Neural crest cell (in vitro differentiated cells): ENCODE measurements around the gene GRHL1. TPM values are rescaled to one million over a fixed set of nuclear protein-coding genes. Genes with fewer than 3 reads are reported as not detected.

Source experiments
- DNase-seq: peaks from one replicate; pipeline ENCODE4 v3.0.0; 2021; ENCODE audit warnings: low read depth, mixed read lengths, low spot score
- H3K27ac Mint-ChIP-seq: one replicate; pipeline ENCODE4 v1.8.0; 2021; ENCODE audit warnings: mild to moderate bottlenecking, mixed read lengths; ENCODE audit not compliant: unreplicated experiment
- H3K27me3 Mint-ChIP-seq: 2 replicates; pipeline ENCODE4 v1.8.0; 2021; ENCODE audit warnings: low read depth, mild to moderate bottlenecking, mixed read lengths
- H3K36me3 Mint-ChIP-seq: 2 replicates; pipeline ENCODE4 v1.8.0; 2021; ENCODE audit warnings: low read depth, mild to moderate bottlenecking, mixed read lengths
- H3K4me1 Mint-ChIP-seq: 2 replicates; pipeline ENCODE4 v1.8.0; 2021; ENCODE audit warnings: mixed read lengths
- H3K4me3 Mint-ChIP-seq: one replicate; pipeline ENCODE4 v1.8.0; 2021; ENCODE audit warnings: mild to moderate bottlenecking, mixed read lengths
- H3K9me3 Mint-ChIP-seq: 2 replicates; pipeline ENCODE4 v1.8.0; 2021; ENCODE audit warnings: mixed read lengths
- CTCF ChIP-seq: fragments of 200-600 bp; sonication (generic); conservative IDR thresholded peaks from 2 replicates; pipeline ENCODE4 v1.5.0; 2021; ENCODE audit warnings: antibody characterized with exemption, mild to moderate bottlenecking
- total RNA-seq: library from RNA; stranded (reverse); gene quantifications from 2 replicates; pipeline ENCODE4 v1.2.1, GENCODE V29; 2021

The GRHL1 gene
- total RNA-seq, 1 donor from 2014 or later, result 3.4 TPM

DNA sequence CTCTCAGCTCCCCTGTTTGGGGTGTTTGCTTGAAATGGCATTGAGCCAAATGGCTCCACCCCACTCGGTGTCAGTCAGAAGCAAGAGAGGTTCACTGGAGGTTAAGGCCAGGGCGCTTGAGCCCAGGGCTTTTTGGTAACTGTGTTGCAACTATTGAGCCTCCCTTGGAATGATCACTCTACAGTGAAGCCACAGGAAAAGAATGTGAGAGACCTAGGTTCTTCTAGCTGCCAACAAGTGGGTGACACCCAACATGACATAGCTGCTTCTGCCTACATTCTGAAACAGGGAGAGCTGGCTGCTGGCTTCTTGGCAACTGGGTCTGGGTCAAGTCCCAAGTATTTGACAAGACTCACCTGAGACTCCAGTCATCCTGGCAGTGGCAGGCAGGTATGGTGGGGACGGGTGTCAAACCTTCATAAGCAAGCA is 7.1 kb upstream of the GRHL1 start:
- DNase-seq, result no peak
- H3K4me3 Mint-ChIP-seq, result no peak overlapping the region
- H3K27ac Mint-ChIP-seq, result no peak overlapping the region
- H3K27me3 Mint-ChIP-seq, result peaks cover 32% of the 10 kb centered on the region
- H3K36me3 Mint-ChIP-seq, result no peaks in the 10 kb centered on the region
- peaks cover 26% of the 10 kb centered on the region for H3K4me1 Mint-ChIP-seq
- no peak for TF ChIP-seq CTCF
- no peaks in the 10 kb centered on the region for H3K9me3 Mint-ChIP-seq

DNA sequence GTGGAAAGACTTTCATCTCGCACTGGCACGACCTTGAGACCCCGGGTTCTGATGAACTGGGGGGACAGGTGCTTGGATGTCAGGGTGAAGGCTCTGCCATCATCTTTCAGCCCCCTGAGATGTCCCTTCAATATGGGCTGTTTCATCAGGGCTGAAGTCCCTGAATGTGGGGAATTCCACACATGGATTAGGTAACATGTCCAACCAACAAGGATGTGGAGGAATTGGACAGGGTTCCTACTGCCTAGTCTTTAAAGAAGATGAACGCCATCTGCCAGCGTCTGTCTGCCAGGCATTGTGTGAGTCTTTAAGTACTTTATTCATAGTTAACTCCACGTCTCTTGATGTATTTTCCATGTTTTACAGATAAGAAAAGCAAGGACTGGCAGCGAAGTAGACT is 5.9 kb upstream of the GRHL1 start:
- no peak overlapping the region for H3K27ac Mint-ChIP-seq

GRCh38 chr2:9946076-9946475 is 5.4 kb upstream of the GRHL1 start:
- H3K27me3 Mint-ChIP-seq, result peaks cover 44% of the 10 kb centered on the region
- no peak overlapping the region for H3K27ac Mint-ChIP-seq
- H3K4me1 Mint-ChIP-seq, result peaks cover 12% of the 10 kb centered on the region
- TF ChIP-seq CTCF, result no peak
- H3K4me3 Mint-ChIP-seq, result peak overlapping the region; percentile 23
- no peaks in the 10 kb centered on the region for H3K9me3 Mint-ChIP-seq
- H3K36me3 Mint-ChIP-seq, result no peaks in the 10 kb centered on the region
- DNase-seq, result no peak

More for the DNA sequence above, 5.9 kb upstream of the GRHL1 start:
- Mint-ChIP-seq H3K36me3 (no peaks in the 10 kb centered on the region), H3K4me3 (peak overlapping the region; percentile 23), H3K9me3 (no peaks in the 10 kb centered on the region), H3K4me1 (peaks cover 16% of the 10 kb centered on the region), H3K27me3 (peaks cover 43% of the 10 kb centered on the region)
- no peak for TF ChIP-seq CTCF
- DNase-seq, result no peak

- Mint-ChIP-seq H3K27me3 (peaks cover 44% of the 10 kb centered on the region), H3K27ac (no peak overlapping the region), H3K4me3 (no peak overlapping the region), H3K36me3 (no peaks in the 10 kb centered on the region), H3K9me3 (no peaks in the 10 kb centered on the region), H3K4me1 (peaks cover 11% of the 10 kb centered on the region)
- TF ChIP-seq CTCF, result no peak
- no peak for DNase-seq
Measured at GRCh38 chr2:9946818-9947217, 4.7 kb upstream of the GRHL1 start.

DNA sequence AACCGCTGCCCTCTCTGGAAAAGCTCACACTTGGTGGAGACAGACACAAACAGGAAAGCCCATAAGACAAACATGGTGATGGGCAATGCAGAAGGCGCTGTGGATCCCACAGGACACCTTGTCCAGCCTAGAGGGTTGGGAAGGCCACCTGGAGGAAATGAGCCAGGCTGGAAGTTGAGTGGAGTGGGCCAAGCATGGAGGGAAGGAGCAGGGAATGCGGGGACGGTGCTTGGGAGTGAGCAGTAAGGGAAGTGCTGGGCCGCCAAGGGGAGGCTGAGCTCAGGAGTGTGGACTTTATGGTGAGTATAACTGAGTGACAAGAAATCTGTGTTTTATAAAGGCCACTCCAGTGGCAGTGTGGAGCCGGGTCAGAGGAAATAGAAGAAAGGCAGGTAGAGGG is 2.8 kb upstream of the GRHL1 start:
- peak overlapping the region; percentile 73 for H3K4me3 Mint-ChIP-seq
- H3K36me3 Mint-ChIP-seq, result no peaks in the 10 kb centered on the region
- H3K27me3 Mint-ChIP-seq, result peaks cover 56% of the 10 kb centered on the region
- TF ChIP-seq CTCF, result no peak
- no peak overlapping the region for H3K27ac Mint-ChIP-seq
- DNase-seq, result no peak
- H3K4me1 Mint-ChIP-seq, result peaks cover 11% of the 10 kb centered on the region
- no peaks in the 10 kb centered on the region for H3K9me3 Mint-ChIP-seq
